OCI-LY7 (cell line): Measurements from ENCODE around the gene FKBP2. TPM values are rescaled to one million over a fixed set of nuclear protein-coding genes. Genes with fewer than 3 reads are reported as not detected.

Experiments
- BruUV-seq: library from RNA; stranded (reverse); fragments of 400-500 nt; replicated peaks from 2 replicates; lab custom pipeline; 2021; lab: Mats Ljungman, UMichigan
- CTCF ChIA-PET: fragments of 300-600 bp; sonication (Branson Sonifier 250); formaldehyde crosslinking; loops from one replicate; lab custom pipeline; 2022; ENCODE audit warnings: antibody characterized with exemption; ENCODE audit not compliant: unreplicated experiment; lab: Charles Lee
- POLR2A ChIA-PET: fragments of 300-600 bp; sonication (Branson Sonifier 250); formaldehyde crosslinking; loops from one replicate; lab custom pipeline; 2022; ENCODE audit warnings: antibody characterized with exemption; lab: Charles Lee
- DNase-seq: peaks from one replicate; pipeline ENCODE4 v3.0.0-alpha.2; 2015; ENCODE audit warnings: low spot score
- H2AFZ ChIP-seq: fragments of 200-600 bp; sonication (generic), shearing (Covaris generic); 2 replicates; pipeline ENCODE4 v1.6.1; 2014; ENCODE audit warnings: mild to moderate bottlenecking, antibody characterized with exemption, low read length, moderate library complexity
- H3K27ac ChIP-seq: fragments of 200-600 bp; sonication (generic); 2 replicates; pipeline ENCODE4 v1.5.1; 2014; ENCODE audit warnings: mixed run types, low read depth, mild to moderate bottlenecking, moderate library complexity, low read length, inconsistent platforms; ENCODE audit not compliant: poor library complexity, severe bottlenecking
- H3K36me3 ChIP-seq: fragments of 200-600 bp; sonication (generic); 2 replicates; pipeline ENCODE4 v1.6.1; 2014; ENCODE audit warnings: mild to moderate bottlenecking, antibody characterized with exemption, low read length, moderate library complexity, mixed read lengths; ENCODE audit not compliant: insufficient read depth
- H3K4me1 ChIP-seq: fragments of 200-600 bp; sonication (generic); 2 replicates; pipeline ENCODE4 v1.5.1; 2014; ENCODE audit warnings: mild to moderate bottlenecking, low read length; ENCODE audit not compliant: insufficient read depth, poor library complexity, severe bottlenecking
- H3K4me2 ChIP-seq: fragments of 200-600 bp; sonication (generic); 2 replicates; pipeline ENCODE4 v1.6.1; 2014; ENCODE audit warnings: mild to moderate bottlenecking, low read length
- H3K4me3 ChIP-seq: fragments of 200-600 bp; sonication (generic); 2 replicates; pipeline ENCODE4 v1.5.1; 2014; ENCODE audit warnings: mild to moderate bottlenecking, low read depth, low read length; ENCODE audit not compliant: poor library complexity, severe bottlenecking
- H3K79me2 ChIP-seq: fragments of 200-600 bp; sonication (generic); 2 replicates; pipeline ENCODE4 v1.6.1; 2016; ENCODE audit warnings: low read depth, mild to moderate bottlenecking, low read length, moderate library complexity, mixed read lengths; ENCODE audit not compliant: insufficient read depth
- H3K9me2 ChIP-seq: fragments of 200-600 bp; sonication (generic); 2 replicates; pipeline ENCODE4 v1.6.1; 2016; ENCODE audit warnings: mild to moderate bottlenecking, low read length, mixed read lengths; ENCODE audit not compliant: insufficient read depth
- H3K9me3 ChIP-seq: fragments of 200-600 bp; sonication (generic); 2 replicates; pipeline ENCODE4 v1.6.1; 2014; ENCODE audit warnings: mild to moderate bottlenecking, mixed run types, low read length, mixed read lengths
- H4K20me1 ChIP-seq: fragments of 200-600 bp; sonication (generic); 2 replicates; pipeline ENCODE4 v1.6.1; 2014; ENCODE audit warnings: mild to moderate bottlenecking, antibody characterized with exemption, low read length, moderate library complexity, mixed read lengths; ENCODE audit not compliant: insufficient read depth
- EZH2phosphoT487 ChIP-seq: fragments of 200-600 bp; sonication (generic); IDR thresholded peaks from 2 replicates; pipeline ENCODE4 v1.6.1; 2018; ENCODE audit warnings: low read depth, borderline replicate concordance, mild to moderate bottlenecking, mixed run types, antibody characterized with exemption, low read length, moderate library complexity, mixed read lengths
- intact Hi-C: fragments of 100-400 bp; cut with micrococcal nuclease; formaldehyde crosslinking; loops from one replicate; pipeline ENCODE4 v1.10.0; 2022; ENCODE audit not compliant: unreplicated experiment
- total RNA-seq, 2 experiments: library from RNA; depleted of rRNA in 1 of 2; stranded (reverse); fragments of >200 nt in 1 of 2; shearing (Covaris generic) in 1 of 2; gene quantifications; 2 replicates each; pipeline ENCODE4 v1.2.3, GENCODE V29; 2014 to 2022
- TF ChIP-seq, protein P1 (sequence below): fragments of 200-600 bp; sonication (generic); conservative IDR thresholded peaks from 2 replicates; pipeline ENCODE4 v1.5.1; 2014; ENCODE audit warnings: mild to moderate bottlenecking, antibody characterized with exemption, low read length, moderate library complexity, mixed read lengths

The FKBP2 gene
- total RNA-seq, 2 experiments from 2014 or later: 45.5 to 57.3 TPM

GRCh38 chr11:64249563-64250414 is 8.9 kb downstream of the FKBP2 start:
- intact Hi-C loops: no loop called here
- Histone ChIP-seq H3K79me2 (peaks cover 15% of the 10 kb centered on the region), H3K9me3 (no peaks in the 10 kb centered on the region), H4K20me1 (no peaks in the 10 kb centered on the region), H2AFZ (no peak overlapping the region), H3K4me2 (peak overlapping the region; percentile 24; the same call in 1 of the 2 replicates), H3K27ac (no peak overlapping the region), H3K4me1 (peaks cover 60% of the 10 kb centered on the region), H3K4me3 (no peak overlapping the region), H3K9me2 (no peaks in the 10 kb centered on the region), H3K36me3 (peaks cover 5% of the 10 kb centered on the region; the same call in 1 of the 2 replicates)
- ChIA-PET CTCF (interaction anchor here (0.8 to 1.4 kb wide), 2 partner anchors 9 to 45 kb away, joined by 3 read pairs; no protein-coding TSS in a partner anchor), POLR2A (interaction anchor here (0.7 kb wide), 1 partner anchor 68 kb away, joined by 3 read pairs; the partner anchor contains the start of gene PRDX5)
- TF ChIP-seq, protein P1, sequence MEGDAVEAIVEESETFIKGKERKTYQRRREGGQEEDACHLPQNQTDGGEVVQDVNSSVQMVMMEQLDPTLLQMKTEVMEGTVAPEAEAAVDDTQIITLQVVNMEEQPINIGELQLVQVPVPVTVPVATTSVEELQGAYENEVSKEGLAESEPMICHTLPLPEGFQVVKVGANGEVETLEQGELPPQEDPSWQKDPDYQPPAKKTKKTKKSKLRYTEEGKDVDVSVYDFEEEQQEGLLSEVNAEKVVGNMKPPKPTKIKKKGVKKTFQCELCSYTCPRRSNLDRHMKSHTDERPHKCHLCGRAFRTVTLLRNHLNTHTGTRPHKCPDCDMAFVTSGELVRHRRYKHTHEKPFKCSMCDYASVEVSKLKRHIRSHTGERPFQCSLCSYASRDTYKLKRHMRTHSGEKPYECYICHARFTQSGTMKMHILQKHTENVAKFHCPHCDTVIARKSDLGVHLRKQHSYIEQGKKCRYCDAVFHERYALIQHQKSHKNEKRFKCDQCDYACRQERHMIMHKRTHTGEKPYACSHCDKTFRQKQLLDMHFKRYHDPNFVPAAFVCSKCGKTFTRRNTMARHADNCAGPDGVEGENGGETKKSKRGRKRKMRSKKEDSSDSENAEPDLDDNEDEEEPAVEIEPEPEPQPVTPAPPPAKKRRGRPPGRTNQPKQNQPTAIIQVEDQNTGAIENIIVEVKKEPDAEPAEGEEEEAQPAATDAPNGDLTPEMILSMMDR: no peak
- TF ChIP-seq EZH2phosphoT487: no peak
- DNase-seq: no peak
- no TSS peak for BruUV-seq

DNA sequence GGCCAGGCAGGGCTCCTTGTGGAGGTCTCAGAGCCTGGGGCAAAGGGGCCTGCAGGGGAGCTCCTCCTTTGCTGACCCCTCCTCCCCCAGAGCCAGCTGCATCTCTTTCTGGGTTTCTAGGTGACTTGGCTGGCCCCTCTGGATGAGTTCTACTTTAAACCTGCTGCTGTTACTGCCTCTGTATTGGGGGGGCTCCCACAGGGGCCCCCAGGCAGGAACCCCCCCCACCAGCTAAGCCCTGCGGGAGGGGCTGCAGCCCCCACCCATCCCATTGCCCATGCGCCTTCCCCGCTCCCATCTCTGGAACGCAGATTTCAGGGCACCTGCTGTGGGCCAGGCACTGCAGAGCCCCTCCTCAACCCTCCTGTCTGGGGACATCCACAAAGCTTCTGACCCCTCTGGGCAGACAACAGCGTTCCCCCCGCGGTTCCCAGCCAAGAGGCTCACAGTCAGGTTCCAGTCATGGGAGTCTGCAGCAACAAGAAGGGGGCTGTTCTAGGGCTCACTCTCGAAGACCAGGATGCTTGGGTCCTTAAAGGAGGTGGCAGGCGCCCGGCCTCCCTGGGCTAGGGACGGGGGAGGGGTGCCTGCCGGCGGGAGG is 9.6 kb downstream of the FKBP2 start:
- Histone ChIP-seq H3K9me2 (no peaks in the 10 kb centered on the region), H4K20me1 (no peaks in the 10 kb centered on the region), H3K79me2 (peaks cover 8% of the 10 kb centered on the region), H2AFZ (peak overlapping the region; percentile 63; the same call in 1 of the 2 replicates), H3K4me2 (peak overlapping the region; percentile 98), H3K27ac (no peak overlapping the region), H3K4me1 (peaks cover 55% of the 10 kb centered on the region), H3K9me3 (no peaks in the 10 kb centered on the region), H3K4me3 (peak overlapping the region; percentile 76), H3K36me3 (no peaks in the 10 kb centered on the region)
- no peak for DNase-seq
- no peak for TF ChIP-seq EZH2phosphoT487
- TF ChIP-seq, protein P1: no peak
- ChIA-PET POLR2A (interaction anchor here (0.7 kb wide), 1 partner anchor 67 kb away, joined by 3 read pairs; the partner anchor contains the start of gene PRDX5), CTCF (interaction anchor here (0.5 to 1.4 kb wide), 2 partner anchors 46 to 494 kb away, joined by 3 read pairs; no protein-coding TSS in a partner anchor)
- BruUV-seq: no TSS peak
- intact Hi-C loops: loop anchor here (1.0 kb wide), 1 partner anchor 19 kb away; no protein-coding TSS in a partner anchor
